HG02763 (cell line): ENCODE results near the gene TFDP1.

Source experiments
- ATAC-seq: cut with Tn5 transposase; IDR thresholded peaks from one replicate; pipeline ENCODE4 v1.9.1; 2021; ENCODE audit warnings: mild to moderate bottlenecking, moderate library complexity; ENCODE audit not compliant: unreplicated experiment

Gene TFDP1

DNA sequence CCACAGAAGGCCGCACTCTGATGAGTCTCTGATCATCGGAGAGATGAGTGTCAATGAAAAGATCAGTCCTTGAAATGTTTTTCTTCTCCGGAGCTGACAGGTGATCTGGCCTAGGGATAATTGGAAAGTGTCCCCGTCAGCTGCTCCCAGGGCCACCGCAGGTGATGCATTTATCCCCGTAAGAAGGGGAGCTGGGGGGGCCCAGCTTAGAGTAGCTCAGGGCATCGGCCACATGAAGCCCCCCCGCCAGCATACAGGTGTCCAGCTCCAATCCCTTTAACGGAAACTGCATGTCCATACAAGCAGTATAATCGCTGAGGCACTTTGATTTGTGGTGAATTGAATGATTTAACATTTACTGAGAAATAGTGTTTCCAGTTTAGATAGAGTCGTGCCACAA lies 45.7 kb downstream of the TFDP1 start:
- no peak for ATAC-seq

DNA sequence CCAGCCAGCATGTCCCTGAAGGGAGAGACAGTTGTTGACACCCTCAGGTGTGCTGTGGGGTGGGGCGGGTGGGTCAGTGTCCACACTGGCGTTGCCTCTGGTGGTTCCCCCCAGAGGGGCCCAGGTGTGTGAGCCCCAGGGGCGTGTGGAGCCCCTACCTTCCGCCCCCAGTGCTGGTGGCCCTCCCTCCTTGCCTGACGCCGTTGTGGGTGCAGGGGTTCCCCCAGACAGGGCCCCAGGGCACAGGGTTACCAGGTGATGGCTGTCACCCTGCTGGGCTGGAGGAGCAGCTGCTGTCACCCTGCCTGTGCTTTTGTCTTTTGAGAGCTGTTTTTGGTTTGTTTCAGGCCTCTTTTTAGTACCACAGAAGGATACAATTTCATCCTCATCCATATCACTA lies 46.3 kb downstream of the TFDP1 start:
- ATAC-seq: no peak

DNA sequence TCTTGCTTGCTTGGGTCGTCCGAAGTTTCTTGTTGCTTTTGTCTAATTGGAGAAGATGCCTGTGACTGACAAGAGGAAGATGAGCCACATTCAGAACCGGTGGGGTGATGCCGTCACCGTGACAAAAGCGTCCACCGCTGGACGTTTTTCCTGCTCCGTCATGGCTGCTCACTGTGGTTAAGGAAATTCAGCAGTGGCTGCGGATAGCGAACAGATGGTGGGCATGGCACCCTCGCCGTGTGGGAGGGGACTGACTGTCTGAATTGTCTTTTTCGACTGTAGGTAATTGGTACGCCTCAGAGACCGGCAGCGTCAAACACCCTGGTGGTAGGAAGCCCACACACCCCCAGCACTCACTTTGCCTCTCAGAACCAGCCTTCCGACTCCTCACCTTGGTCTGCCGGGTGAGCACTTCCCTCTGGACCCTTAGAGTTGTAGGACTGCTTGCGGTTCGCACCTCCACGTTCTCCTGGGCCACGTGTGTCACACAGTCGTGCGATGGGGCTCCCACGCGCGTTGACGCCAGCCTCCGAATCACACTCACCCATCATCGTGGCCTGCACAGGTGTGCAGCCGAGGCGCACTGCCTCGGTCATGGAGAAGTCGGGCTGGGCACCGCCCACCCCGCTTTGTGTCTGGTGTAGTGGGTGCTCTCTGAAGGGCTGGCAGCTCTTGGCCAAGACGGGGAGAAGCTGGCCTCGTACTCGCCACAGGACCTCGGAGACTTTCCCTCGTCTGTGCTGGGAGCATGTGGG lies 47.0 kb downstream of the TFDP1 start:
- ATAC-seq: no peak

DNA sequence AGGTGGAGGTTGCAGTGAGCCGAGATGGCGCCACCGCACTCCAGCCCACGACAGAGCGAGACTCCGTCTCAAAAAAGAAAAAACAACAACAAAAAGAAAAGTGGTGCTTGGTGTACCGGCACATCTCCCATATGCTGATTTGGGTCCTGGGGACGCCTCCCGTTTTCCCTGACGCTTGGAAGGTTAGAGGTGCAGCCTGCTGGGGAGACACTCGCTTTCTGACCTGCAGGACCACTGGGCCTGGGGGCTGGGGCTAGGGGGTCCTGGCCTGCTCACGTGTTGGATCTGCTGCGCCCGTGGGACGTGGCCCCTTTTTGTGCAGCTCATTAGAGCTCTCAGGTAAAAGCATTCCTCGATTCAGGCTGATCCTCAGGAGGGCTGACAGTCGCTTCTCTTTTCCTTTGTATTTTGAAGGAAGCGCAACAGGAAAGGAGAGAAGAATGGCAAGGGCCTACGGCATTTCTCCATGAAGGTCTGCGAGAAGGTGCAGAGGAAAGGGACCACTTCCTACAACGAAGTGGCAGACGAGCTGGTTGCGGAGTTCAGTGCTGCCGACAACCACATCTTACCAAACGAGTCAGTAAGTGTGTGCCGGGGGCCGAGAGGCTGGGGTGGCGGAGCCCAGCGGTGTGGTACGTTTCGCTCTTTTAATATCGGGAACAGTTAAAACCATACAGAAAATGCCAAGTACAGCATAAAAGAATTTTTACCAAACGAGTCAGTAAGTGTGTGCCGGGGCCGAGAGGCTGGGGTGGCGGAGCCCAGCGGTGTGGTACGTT lies 48.3 kb downstream of the TFDP1 start:
- ATAC-seq: no peak

DNA sequence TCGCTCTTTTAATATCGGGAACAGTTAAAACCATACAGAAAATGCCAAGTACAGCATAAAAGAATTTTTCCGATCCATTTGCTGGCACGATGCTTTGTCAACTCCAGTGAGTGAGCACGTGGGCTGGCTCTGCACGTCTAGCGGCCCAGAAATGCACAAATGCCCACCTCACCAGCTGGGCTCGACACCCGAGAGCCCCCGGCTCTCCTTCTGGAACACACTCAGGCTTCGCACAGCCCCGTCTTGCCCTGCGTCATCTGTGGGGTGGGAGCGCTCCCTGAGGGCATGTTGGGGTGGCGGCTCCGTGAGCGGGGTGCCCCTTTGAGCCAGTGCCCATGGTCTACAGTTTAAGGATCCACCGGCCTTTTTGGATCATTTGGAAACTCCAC lies 48.9 kb downstream of the TFDP1 start:
- no peak for ATAC-seq

DNA sequence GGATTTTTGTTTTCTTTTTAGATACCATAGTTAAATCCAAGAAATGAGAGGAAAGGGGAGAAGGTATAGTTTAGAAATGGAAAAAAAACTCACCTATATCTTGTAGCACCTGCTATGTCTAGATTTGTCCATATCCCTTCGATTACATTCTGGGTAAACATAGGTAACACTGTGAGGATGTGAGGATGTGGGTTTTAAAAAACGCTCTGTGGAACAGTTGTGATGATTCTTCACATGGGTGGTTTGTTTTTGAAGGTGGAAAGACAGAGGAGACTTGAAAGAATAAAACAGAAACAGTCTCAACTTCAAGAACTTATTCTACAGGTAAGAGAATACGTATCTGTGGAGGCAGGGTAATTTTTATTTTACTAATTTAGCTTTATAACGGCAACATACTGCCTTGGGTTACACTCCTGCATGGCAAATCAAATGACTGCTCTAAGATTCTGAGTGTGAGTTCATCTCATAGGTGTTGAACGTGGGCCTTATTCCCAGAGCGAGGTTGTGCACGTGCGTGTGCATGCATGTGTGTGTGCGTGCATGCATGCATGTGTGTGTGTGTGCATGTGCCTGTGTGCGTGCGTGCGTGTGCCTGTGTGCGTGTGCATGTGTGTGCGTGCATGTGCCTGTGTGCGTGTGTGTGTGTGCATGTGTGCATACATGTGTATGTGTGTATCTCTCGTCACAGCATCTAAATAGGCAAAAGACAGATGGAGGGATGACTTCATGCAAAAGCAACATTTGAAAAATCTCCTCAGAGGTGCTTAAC lies 49.9 kb downstream of the TFDP1 start:
- ATAC-seq: no peak

DNA sequence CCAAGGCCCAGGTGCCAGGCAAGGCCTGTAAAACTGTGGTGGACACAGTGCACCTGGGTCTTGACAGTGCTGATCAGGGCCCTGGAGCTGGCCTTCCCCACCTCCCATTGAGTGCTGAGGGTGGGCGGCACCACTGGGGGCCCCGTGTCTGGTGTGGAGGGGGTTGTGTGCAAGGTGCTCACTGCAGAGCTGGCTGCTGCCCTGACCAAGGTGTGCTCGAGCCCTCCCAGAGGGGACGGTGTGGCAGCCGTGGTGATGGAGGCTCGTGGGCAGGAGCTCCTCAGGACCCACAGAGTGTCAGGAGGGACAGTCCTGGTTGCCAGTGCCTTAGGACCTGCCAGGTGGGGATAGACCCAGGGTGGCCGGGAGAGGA lies 50.5 kb downstream of the TFDP1 start:
- ATAC-seq: no peak

DNA sequence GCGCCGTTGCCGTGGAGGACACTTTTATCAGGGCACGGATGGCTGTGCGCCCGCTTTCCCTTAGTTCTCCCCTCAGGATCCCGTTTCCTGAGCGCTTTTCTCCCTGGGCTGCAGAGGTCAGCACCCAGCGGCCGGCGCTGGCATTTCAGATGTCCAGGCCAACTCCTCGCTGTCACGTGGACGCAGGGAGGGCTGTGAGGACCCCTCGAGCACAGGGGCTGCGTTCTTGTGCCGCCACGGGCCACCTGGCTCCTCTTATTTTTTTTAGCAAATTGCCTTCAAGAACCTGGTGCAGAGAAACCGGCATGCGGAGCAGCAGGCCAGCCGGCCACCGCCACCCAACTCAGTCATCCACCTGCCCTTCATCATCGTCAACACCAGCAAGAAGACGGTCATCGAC lies 51.2 kb downstream of the TFDP1 start:
- ATAC-seq: no peak

DNA sequence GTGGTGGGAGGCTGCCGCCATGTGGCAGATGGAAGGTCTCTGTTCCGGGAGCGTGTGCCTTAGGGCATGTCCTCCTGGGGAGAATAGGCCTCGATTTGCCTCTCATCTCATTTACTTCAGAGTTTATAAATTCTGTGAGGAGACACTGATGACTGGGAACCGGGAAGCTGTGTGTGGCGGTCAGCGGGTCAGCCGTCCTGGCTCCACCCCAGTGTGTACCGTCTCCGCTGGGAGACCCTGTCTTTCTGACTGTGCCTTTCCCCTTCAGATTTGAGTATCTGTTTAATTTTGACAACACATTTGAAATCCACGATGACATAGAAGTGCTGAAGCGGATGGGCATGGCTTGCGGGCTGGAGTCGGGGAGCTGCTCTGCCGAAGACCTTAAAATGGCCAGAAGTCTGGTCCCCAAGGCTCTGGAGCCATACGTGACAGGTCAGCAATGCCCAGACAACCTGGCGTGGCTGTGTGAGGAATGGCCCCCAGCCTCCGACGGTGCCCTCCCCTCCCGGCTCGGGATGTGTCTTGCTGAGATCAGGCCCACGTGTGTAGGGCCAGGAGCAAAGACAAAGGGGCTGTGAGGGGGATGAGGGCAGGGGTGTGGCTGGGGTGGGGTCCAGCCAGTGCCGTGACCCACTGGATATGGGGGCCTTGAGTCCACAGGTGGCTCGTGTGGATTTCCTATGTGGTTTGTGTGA lies 51.9 kb downstream of the TFDP1 start:
- ATAC-seq: no peak

DNA sequence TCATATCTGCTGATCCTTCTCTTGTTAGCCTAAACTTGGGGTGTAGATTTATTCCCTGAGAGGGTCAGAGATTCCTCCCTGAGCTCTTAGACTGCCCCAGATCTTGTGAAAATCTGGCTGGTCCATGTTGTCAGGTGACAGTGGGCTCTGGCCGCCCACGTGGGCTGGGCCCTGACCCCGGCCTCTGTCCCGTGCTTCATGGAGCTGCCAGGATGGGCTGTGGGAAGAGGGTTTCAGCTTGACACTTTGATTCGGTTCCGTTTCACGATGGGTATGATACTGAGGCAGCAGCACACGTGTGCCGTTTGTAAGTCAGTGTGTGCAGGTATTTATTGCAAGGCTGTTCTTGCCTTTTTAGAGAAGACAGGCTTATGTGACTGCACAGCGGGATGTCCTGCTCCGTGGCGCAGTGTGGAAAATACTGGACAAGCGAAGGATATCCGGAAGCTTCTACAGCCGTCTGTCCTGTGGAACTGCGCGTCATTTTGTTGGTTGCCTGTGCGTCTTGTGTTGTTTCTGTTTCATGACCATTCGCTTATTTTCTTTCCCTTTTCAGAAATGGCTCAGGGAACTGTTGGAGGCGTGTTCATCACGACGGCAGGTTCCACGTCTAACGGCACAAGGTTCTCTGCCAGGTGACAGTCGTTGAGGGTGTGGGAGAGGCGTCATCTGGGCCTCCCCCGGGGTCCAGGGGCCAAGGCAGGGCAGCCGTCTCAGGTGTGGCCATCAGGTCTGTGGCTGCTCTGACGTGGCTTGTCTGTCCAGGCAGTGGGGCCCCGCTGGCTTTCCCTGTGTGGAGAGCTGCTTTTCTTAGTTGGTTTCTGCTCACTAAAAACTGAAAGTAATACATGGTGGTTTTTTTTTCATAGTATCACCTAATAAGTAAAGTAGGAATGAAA lies 53.0 kb downstream of the TFDP1 start:
- no peak for ATAC-seq

DNA sequence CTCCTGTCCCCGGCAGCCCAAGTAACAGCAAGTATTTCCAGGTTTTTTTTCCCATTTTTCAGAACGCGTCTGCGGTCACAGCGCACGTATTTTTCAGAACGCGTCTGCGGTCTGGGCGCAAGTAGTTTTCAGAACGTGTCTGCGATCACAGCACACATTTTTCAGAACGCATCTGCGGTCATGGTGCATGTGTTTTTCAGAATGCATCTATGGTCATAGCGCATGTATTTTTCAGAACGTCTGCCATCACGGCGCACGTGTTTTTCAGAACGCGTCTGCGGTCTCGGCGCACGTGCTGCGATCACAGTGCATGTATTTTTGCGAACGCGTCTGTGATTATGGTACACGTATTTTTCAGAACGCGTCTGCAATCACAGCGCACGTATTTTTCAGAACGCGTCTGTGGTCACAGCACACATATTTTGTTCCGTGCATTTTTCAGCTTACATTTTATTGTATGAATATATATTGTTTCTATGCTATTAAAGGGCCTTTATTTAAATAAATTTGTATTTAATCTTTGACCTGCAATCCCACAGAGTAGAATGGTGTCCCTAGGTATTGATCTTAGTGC lies 53.7 kb downstream of the TFDP1 start:
- no peak for ATAC-seq

DNA sequence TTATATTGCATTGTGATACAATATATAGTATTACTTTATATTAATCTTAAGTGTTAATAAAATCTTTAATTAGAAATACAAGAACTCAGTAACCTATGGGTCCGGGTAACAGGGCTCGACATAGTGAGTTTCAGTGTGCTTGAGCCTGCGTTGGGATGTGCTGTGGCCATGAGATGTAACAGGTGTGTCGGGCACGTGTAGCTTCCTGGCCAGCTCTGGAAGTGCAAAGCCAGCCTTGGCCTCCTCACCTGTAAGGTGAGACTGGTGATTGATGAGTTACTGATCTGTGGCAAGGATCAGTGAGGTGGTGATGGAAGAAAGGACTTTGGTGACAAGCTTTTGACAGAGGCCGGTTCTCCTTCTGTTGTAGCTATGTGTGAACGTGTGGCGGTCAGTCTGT lies 54.3 kb downstream of the TFDP1 start:
- no peak for ATAC-seq

DNA sequence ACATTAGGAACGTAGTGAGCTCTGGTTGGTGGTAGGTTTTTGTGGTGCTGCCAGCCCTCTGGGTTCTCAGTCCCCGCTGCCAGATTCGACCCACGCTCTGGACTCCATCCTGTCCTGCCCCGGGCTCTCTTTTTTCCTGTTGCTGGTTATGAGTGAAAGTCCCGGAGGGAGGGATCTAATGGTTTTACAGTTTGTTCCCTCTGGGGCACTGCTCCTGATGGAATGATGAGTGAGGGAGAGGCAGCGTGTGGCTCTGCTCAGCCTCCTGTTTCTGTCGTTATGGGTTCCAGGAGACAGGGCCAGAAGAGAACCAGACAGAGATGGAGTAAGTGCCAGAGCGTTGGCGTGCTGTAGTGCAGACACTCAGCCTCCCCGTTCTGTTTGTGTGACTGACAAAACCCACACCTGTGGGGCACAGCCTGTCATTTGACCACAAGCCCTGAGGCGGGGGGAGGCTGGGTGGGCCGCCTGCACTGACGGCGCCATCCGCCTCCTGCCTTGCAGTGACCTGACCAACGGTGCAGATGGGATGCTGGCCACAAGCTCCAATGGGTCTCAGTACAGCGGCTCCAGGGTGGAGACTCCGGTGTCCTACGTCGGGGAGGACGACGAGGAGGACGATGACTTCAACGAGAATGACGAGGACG lies 55.2 kb downstream of the TFDP1 start:
- no peak for ATAC-seq

DNA sequence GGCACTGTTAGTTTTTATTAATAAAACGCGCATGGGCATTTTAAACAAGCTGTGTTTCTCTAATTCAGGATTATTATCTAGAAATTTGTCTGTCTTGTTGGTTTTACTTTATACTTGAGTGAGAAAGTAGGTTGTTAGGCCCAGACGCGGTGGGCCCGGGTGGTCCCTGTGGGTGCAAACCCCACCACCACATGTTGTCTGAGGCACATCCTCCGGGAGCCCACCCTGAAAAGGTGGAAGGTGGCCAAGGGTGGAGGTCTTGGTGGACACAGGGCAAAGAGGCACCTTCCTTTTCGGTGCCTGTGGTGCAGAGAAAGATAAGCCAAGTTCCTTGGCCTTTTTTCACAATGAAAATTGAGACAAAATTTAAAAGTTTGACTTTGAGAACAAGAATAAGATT lies 56.9 kb downstream of the TFDP1 start:
- ATAC-seq: no peak

DNA sequence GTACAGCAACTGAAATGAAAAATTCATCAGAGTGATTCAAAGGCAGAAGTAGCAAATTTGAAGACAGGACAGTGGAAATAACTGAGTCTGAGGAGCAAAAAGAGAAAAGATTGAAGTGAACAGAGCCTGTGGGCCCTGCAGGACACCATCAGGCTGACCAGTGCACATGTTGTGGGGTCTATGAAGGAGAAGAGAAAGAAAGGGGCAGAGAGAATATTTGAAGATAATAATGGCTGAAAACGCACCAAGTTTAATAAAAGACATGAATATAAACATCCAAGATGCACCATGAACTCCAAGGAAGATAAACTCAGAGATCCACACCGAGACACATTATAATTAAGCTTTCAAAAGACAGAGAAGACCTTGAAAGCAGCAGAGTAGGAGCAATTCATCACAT lies 58.0 kb downstream of the TFDP1 start:
- no peak for ATAC-seq

DNA sequence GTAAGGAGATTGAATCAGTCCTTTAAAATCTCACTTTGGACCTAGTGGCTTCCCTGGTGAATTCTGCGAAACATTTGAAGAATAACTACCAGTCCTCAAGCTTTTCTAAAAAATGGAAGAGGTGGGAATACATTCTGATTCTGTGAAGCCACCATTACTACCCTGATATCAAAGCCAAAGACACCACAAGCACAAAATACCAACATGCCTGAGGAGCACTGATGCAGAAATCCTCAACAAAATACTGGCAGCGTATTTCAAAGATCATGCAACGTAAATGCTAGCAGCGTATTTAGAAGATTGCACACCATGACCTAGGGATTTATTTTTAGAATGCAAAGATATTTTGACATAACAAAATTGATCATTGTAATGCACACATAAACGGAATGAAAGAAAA lies 59.0 kb downstream of the TFDP1 start:
- ATAC-seq: no peak

DNA sequence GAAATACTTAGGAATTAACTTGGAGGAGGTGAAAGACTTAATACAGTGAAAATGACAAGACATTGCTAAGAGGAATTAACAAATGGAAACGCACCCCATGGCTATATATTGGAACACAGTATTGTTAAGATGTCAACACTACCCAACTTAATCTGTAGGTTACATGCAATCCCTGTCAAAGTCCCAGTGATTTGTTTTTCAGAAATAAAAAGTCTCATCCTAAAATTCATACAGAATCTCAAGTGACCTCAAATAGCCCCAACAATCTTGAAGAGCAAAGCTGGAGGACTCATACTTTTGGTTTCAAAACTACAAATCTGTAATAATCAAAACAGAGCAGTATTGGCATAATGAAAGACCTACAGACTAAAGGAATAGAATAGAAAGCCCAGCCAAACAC lies 60.2 kb downstream of the TFDP1 start:
- no peak for ATAC-seq

DNA sequence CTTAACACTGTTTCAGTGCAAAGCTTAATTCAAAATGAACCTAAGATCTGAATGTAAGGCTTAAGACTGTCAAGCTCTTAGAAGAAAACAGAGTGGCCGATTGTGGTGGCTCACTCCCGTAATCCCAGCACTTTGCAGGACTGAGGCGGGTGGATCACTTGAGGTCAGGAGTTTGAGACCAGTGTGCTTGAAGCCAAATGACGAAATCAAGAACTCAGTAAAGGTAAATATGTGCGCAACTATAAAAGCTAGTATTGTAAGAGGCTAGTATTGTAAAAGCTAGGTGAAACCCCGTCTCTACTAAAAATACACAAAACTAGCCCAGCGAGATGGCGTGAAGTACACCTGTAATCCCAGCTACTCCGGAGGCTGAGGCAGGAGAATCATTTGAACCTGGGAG lies 60.8 kb downstream of the TFDP1 start:
- no peak for ATAC-seq

DNA sequence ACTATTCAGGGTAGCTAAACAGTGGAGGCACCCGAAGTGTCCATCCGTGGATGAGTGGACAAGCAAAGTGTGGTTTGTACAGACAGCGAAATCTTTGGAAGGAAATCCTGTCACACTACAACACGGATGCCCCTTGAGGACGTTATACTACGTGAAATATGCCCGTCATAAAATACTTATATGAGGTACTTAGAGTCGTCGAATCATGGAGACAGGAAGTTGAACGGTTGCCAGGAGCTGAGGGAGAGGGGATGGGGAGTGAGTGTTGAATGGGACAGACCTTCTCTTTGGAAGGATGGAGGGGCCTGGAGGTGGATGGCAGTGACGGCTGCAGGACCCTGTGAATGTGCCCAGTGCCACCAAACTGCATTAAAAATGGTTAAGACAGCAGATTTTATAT lies 61.8 kb downstream of the TFDP1 start:
- no peak for ATAC-seq
